Hepatocyte (in vitro differentiated cells): ENCODE results near the gene CRACR2B. TPM values are rescaled to one million over a fixed set of nuclear protein-coding genes. Genes with fewer than 3 reads are reported as not detected.

Experiments used
- DNase-seq: peaks from one replicate; pipeline ENCODE4 v3.0.0-alpha.2; 2016; ENCODE audit warnings: low spot score
- H2AFZ ChIP-seq: fragments of 200-600 bp; sonication (generic); 2 replicates; pipeline ENCODE4 v1.6.0; 2016; ENCODE audit warnings: antibody characterized with exemption, mild to moderate bottlenecking
- H3K27ac ChIP-seq: fragments of 200-600 bp; sonication (generic); 2 replicates; pipeline ENCODE4 v1.5.1; 2016; ENCODE audit warnings: mild to moderate bottlenecking
- H3K27me3 ChIP-seq: fragments of 200-600 bp; sonication (generic); 2 replicates; pipeline ENCODE4 v1.6.1; 2016
- H3K36me3 ChIP-seq: fragments of 200-600 bp; sonication (generic); replicated peaks from 2 replicates; pipeline ENCODE4 v1.5.1; 2016; ENCODE audit warnings: low read depth; ENCODE audit not compliant: insufficient read depth
- H3K4me1 ChIP-seq: fragments of 200-600 bp; sonication (generic); 2 replicates; pipeline ENCODE4 v1.5.1; 2016; ENCODE audit warnings: mild to moderate bottlenecking, moderate library complexity; ENCODE audit not compliant: insufficient read depth
- H3K4me2 ChIP-seq: fragments of 200-600 bp; sonication (generic); 2 replicates; pipeline ENCODE4 v1.6.0; 2016
- H3K4me3 ChIP-seq: fragments of 200-600 bp; sonication (generic); 2 replicates; pipeline ENCODE4 v1.5.1; 2016; ENCODE audit warnings: mild to moderate bottlenecking
- H3K79me2 ChIP-seq: fragments of 200-600 bp; sonication (generic); 2 replicates; pipeline ENCODE4 v1.6.0; 2017; ENCODE audit warnings: mild to moderate bottlenecking
- H3K9me2 ChIP-seq: fragments of 200-600 bp; sonication (generic); replicated peaks from 2 replicates; pipeline ENCODE4 v1.6.0; 2017; ENCODE audit warnings: mild to moderate bottlenecking; ENCODE audit not compliant: insufficient read depth
- H3K9me3 ChIP-seq: fragments of 200-600 bp; sonication (generic); 2 replicates; pipeline ENCODE4 v1.5.1; 2016; ENCODE audit warnings: low read depth, mild to moderate bottlenecking
- H4K20me1 ChIP-seq: fragments of 200-600 bp; sonication (generic); 2 replicates; pipeline ENCODE4 v1.6.0; 2016; ENCODE audit warnings: mild to moderate bottlenecking; ENCODE audit not compliant: insufficient read depth, poor library complexity, severe bottlenecking
- EZH2 ChIP-seq: fragments of 200-600 bp; sonication (generic); IDR thresholded peaks from 2 replicates; pipeline ENCODE4 v1.6.1; 2016; ENCODE audit warnings: antibody characterized with exemption, mild to moderate bottlenecking, borderline replicate concordance
- EZH2phosphoT487 ChIP-seq: fragments of 200-600 bp; sonication (generic); IDR thresholded peaks from one replicate; pipeline ENCODE4 v1.6.1; 2018; ENCODE audit warnings: antibody characterized with exemption, mild to moderate bottlenecking, low read depth, moderate library complexity; ENCODE audit not compliant: unreplicated experiment, severe bottlenecking
- WGBS: methylation state at CpG from one replicate; pipeline ENCODE4 v1.1.6; 2016; ENCODE audit warnings: low lambda C conversion rate; ENCODE audit errors: missing lambda C conversion rate; 5-methylcytosine and 5-hydroxymethylcytosine counted together
- polyA plus RNA-seq: library from polyadenylated mRNA; unstranded; fragments of >200 nt; fragmentation: Nextera tagmentation; extraction: Ambion mirVana; gene quantifications from 2 replicates; pipeline ENCODE4 v1.2.1, GENCODE V29; 2016
- total RNA-seq: library from RNA; depleted of rRNA; stranded (reverse); fragments of >200 nt; gene quantifications from 2 replicates; pipeline ENCODE4 v1.2.3, GENCODE V29; 2014
- TF ChIP-seq, protein P1 (sequence below): fragments of 200-600 bp; sonication (generic); IDR thresholded peaks from 2 replicates; pipeline ENCODE4 v1.5.1; 2016; ENCODE audit warnings: antibody characterized with exemption, mild to moderate bottlenecking; ENCODE audit not compliant: poor library complexity

Gene CRACR2B
- total and polyA plus RNA-seq, 2 experiments from 2014 or later = 9.7 to 33.2 TPM

DNA sequence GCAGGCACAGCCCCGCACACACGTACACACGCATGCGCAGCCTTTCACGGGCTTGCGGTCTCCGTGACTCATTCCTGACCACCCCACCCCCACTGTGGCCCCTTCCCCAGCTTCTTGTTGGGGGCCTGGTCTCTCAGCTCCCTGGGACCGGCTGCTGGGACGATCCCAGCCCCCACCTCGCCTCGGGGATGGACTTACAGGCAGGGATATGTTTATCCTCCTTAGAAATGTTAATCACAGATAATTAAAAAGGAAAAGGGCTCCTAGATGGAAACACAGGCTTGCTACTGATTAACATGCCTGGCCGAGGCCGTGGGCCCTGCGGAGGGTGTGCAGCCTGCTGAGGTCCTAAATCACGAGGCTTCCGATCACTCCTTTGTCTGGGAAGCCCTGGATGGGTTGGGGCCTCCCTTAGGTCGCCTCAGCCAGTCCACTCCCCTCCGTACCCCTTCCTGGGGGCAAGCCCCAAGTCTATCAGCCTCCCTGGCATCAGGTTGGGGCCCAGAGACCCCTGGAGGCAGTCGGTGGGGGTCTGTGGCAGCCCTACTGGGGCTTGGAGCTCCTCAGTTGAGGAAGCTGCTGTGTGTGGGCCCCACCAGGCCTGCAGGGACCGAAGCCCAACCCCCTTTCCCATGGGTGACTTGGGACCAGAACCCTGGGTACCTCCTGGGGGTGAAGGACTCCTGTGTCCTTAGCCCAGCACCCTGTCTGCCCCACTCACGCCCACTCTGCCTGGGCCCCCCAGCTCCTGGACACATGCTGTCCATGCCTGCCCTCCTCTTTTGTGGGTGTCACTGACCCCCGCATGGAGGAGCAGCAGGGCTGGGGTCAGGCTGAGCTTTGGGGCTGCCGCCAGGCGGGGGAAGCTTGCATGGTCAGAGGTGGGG lies 35.5 kb downstream of the CRACR2B start:
- Histone ChIP-seq H4K20me1 (no peaks in the 10 kb centered on the region), H3K27ac (peak overlapping the region; percentile 77), H3K4me3 (no peak overlapping the region), H3K27me3 (no peaks in the 10 kb centered on the region), H3K9me3 (no peaks in the 10 kb centered on the region), H2AFZ (no peak overlapping the region), H3K36me3 (no peaks in the 10 kb centered on the region), H3K9me2 (no peaks in the 10 kb centered on the region), H3K79me2 (no peaks in the 10 kb centered on the region), H3K4me2 (peak overlapping the region; percentile 47), H3K4me1 (peaks cover 31% of the 10 kb centered on the region)
- peak; percentile 73 for DNase-seq
- TF ChIP-seq EZH2 (no peak), EZH2phosphoT487 (no peak)
- TF ChIP-seq, protein P1, sequence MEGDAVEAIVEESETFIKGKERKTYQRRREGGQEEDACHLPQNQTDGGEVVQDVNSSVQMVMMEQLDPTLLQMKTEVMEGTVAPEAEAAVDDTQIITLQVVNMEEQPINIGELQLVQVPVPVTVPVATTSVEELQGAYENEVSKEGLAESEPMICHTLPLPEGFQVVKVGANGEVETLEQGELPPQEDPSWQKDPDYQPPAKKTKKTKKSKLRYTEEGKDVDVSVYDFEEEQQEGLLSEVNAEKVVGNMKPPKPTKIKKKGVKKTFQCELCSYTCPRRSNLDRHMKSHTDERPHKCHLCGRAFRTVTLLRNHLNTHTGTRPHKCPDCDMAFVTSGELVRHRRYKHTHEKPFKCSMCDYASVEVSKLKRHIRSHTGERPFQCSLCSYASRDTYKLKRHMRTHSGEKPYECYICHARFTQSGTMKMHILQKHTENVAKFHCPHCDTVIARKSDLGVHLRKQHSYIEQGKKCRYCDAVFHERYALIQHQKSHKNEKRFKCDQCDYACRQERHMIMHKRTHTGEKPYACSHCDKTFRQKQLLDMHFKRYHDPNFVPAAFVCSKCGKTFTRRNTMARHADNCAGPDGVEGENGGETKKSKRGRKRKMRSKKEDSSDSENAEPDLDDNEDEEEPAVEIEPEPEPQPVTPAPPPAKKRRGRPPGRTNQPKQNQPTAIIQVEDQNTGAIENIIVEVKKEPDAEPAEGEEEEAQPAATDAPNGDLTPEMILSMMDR = no peak
- WGBS = 54% methylated on average over 18 of the region's 24 CpGs

DNA sequence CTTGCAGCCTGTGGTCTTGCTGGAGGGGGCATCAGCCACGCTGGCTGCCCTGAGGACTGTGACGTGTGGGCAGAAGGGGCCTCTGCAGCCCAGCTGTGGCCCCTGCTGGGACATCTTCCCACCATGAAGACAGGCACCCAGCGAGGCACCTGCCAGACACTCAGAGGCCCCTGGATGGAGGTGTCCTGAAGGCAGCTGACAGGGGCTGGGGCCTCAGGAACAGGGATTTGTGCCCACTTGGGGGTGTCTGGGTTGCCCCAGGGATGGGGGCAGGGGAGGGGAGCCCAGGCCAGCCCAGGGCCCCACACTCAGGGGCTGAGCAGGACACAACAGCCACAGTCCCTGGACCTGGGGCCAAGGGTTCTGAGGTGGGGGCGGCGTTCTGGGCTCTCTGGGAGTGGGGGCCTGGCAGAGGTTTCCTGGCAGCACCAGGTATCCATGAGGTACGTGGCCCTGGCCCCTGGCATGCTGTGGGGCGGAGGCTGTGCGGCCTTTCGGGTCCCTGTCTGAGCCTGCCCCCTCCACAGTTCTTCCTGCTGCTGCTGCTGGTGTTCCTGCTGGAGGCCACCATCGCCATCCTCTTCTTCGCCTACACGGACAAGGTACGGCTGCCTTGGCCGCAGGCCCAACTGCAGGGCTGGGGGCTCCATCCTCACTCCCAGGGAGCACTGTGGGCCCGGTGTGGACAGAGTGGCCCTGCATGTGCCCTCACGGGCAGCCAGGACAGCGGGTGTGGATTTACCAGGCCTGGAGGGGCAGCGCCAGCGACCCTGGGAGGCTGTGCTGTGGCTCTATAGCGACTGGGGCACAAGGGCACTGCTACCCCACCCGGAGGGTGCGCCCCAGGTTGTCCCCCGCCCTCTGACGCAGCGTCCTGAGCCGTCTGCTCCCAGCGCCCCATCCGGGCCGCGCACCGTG lies 36.5 kb downstream of the CRACR2B start:
- Histone ChIP-seq H2AFZ (no peak overlapping the region), H3K27ac (no peak overlapping the region), H3K79me2 (no peaks in the 10 kb centered on the region), H3K9me2 (no peaks in the 10 kb centered on the region), H3K27me3 (no peaks in the 10 kb centered on the region), H3K4me3 (no peak overlapping the region), H3K4me2 (no peak overlapping the region), H3K36me3 (no peaks in the 10 kb centered on the region), H3K9me3 (no peaks in the 10 kb centered on the region), H3K4me1 (peaks cover 31% of the 10 kb centered on the region), H4K20me1 (no peaks in the 10 kb centered on the region)
- 94% methylated on average over 27 of the region's 31 CpGs for WGBS
- TF ChIP-seq EZH2 (no peak), EZH2phosphoT487 (no peak)
- TF ChIP-seq, protein P1 = no peak
- no peak for DNase-seq

DNA sequence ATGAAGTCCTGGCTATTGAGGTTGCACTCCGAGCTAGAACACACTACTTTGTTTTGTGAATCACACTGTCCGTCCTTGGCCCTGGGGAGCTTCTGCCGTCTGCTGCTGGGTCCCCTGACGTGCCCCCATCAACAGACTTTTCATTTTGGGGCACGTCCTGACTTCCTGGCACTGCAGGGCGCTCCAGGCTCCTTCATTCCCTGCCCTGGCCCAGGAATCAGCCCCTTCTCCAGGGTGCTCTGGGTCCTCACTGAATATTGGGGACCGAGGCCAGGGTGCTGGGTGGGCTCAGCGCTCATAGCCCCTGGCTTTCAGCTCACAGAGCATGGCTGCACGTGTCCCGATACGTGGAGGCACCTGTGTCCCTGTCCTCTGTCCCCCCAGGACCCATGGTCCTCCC lies 37.2 kb downstream of the CRACR2B start:
- no peak for TF ChIP-seq EZH2phosphoT487
- TF ChIP-seq, protein P1 = no peak
- TF ChIP-seq EZH2 = no peak
- H2AFZ ChIP-seq = no peak overlapping the region
- H3K27me3 ChIP-seq = no peaks in the 10 kb centered on the region
- no peak for DNase-seq
- no peaks in the 10 kb centered on the region for H3K9me3 ChIP-seq
- 87% methylated on average over 10 of the region's 11 CpGs for WGBS
- H3K4me2 ChIP-seq = no peak overlapping the region
- H4K20me1 ChIP-seq = no peaks in the 10 kb centered on the region
- H3K4me3 ChIP-seq = no peak overlapping the region
- H3K27ac ChIP-seq = no peak overlapping the region
- H3K9me2 ChIP-seq = no peaks in the 10 kb centered on the region
- H3K36me3 ChIP-seq = no peaks in the 10 kb centered on the region
- no peaks in the 10 kb centered on the region for H3K79me2 ChIP-seq
- H3K4me1 ChIP-seq = peaks cover 26% of the 10 kb centered on the region
